BE2C (cell line): ENCODE results near the gene PRR5L.

Experiments
- DNase-seq: peaks from one replicate; pipeline ENCODE4 v3.0.0-alpha.2; 2020
- H3K27me3 ChIP-seq: fragments of 250-450 bp; sonication (Bioruptor Pico); 2 replicates; pipeline ENCODE4 v1.5.1; 2020; ENCODE audit warnings: mild to moderate bottlenecking
- H3K36me3 ChIP-seq: fragments of 250-450 bp; sonication (Bioruptor Pico); 2 replicates; pipeline ENCODE4 v1.5.1; 2020; ENCODE audit warnings: mild to moderate bottlenecking
- H3K4me1 ChIP-seq: fragments of 250-450 bp; sonication (Bioruptor Pico); 2 replicates; pipeline ENCODE4 v1.5.1; 2020
- H3K4me3 ChIP-seq: 2 replicates; pipeline ENCODE4 v1.5.1; 2011; ENCODE audit warnings: low read depth, low read length
- H3K9me3 ChIP-seq: fragments of 250-450 bp; sonication (Bioruptor Pico); 2 replicates; pipeline ENCODE4 v1.5.1; 2020
- CTCF ChIP-seq: IDR thresholded peaks from 2 replicates; pipeline ENCODE4 v1.5.1; 2012; ENCODE audit warnings: mild to moderate bottlenecking, low read depth, low read length

The PRR5L gene

DNA sequence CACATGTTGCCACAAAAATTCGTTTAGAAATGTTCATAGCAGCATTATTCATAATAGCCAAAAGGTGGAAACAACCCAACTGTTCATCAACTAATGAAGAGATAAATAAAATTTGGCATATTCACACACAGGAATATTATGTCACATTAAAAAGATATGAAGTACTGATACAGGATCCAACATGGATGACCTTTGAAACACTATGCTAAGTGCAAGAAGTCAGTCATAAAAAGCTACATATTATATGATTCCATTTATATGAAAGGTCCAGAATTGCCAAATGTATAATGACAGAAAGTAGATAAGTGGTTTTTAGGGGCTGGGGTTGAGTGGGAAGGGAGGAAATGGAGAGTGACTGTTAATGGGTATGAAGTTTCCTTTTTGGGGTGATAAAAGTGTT is 9.0 kb downstream of the PRR5L start:
- no peaks in the 10 kb centered on the region for H3K4me1 ChIP-seq
- no peak for DNase-seq
- no peaks in the 10 kb centered on the region for H3K9me3 ChIP-seq
- no peaks in the 10 kb centered on the region for H3K27me3 ChIP-seq
- no peaks in the 10 kb centered on the region for H3K36me3 ChIP-seq
- H3K4me3 ChIP-seq, result no peak overlapping the region
- TF ChIP-seq CTCF, result no peak

DNA sequence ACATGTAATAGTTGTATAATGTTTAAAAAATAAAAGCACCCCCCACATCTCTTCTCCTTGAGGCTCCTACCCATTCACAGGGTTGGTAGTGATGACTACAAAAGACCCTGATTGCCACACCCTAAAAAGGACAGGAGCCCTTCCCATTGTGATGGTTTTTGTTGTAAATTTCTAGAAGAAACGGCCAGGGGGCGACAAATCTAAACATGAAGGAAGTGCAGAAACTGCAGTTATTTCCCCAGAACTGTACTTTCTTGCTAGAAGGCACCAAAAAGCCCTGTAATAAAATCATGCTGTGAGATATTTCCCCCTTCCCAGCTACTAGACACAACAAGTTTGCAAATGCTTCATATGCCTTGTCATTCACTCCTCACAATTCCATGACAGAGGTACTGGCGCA is 10.8 kb downstream of the PRR5L start:
- DNase-seq, result peak; percentile 15
- no peaks in the 10 kb centered on the region for H3K4me1 ChIP-seq
- peak; percentile 47 for TF ChIP-seq CTCF
- no peaks in the 10 kb centered on the region for H3K27me3 ChIP-seq
- H3K9me3 ChIP-seq, result no peaks in the 10 kb centered on the region
- H3K4me3 ChIP-seq, result no peak overlapping the region
- H3K36me3 ChIP-seq, result no peaks in the 10 kb centered on the region

GRCh38 chr11:36308577-36308976 is 12.5 kb downstream of the PRR5L start:
- H3K27me3 ChIP-seq, result no peaks in the 10 kb centered on the region
- TF ChIP-seq CTCF, result no peak
- H3K4me1 ChIP-seq, result no peaks in the 10 kb centered on the region
- H3K36me3 ChIP-seq, result no peaks in the 10 kb centered on the region
- no peak overlapping the region for H3K4me3 ChIP-seq
- no peak for DNase-seq
- H3K9me3 ChIP-seq, result no peaks in the 10 kb centered on the region

- H3K36me3 ChIP-seq, result no peaks in the 10 kb centered on the region
Observed at GRCh38 chr11:36309779-36310178, 13.7 kb downstream of the PRR5L start.

DNA sequence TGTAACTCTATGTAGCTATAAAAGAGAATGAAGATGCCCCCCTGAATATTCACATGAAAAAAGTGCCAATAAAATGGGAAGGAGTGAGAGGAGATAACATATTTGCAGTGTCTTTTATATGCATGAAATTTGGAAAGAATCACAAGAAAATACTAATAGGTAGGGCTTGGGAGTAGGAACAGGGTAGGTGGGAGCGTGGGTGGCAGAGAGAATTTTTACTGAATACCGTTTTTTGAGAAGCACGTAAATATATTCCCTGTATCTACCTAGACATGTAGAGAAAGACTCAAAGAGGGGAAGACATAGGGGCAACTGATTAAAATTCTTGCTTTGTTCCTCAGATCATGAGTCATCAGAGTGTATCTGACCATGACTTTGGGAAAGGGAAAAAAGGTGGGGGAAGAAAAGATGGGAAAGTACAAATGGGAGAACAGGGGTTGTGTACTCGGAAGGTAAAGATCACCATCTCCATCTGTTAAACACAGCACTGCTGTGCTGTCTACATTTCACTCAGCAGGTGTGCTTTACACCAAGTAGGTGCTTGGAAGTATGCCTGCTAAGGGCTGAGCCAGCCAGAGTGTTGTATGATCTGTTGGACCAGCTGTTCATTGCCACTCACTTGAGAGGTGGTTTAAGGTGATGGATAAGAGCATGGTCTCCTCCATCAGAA is 16.0 kb downstream of the PRR5L start:
- no peak overlapping the region for H3K4me3 ChIP-seq
- H3K36me3 ChIP-seq, result no peaks in the 10 kb centered on the region
- H3K4me1 ChIP-seq, result no peaks in the 10 kb centered on the region
- DNase-seq, result no peak
- no peaks in the 10 kb centered on the region for H3K27me3 ChIP-seq
- no peaks in the 10 kb centered on the region for H3K9me3 ChIP-seq
- TF ChIP-seq CTCF, result no peak

More at GRCh38 chr11:36309779-36310178, 13.7 kb downstream of the PRR5L start:
- Histone ChIP-seq H3K4me3 (no peak overlapping the region), H3K27me3 (no peaks in the 10 kb centered on the region), H3K4me1 (no peaks in the 10 kb centered on the region), H3K9me3 (no peaks in the 10 kb centered on the region)
- no peak for DNase-seq
- TF ChIP-seq CTCF, result no peak

DNA sequence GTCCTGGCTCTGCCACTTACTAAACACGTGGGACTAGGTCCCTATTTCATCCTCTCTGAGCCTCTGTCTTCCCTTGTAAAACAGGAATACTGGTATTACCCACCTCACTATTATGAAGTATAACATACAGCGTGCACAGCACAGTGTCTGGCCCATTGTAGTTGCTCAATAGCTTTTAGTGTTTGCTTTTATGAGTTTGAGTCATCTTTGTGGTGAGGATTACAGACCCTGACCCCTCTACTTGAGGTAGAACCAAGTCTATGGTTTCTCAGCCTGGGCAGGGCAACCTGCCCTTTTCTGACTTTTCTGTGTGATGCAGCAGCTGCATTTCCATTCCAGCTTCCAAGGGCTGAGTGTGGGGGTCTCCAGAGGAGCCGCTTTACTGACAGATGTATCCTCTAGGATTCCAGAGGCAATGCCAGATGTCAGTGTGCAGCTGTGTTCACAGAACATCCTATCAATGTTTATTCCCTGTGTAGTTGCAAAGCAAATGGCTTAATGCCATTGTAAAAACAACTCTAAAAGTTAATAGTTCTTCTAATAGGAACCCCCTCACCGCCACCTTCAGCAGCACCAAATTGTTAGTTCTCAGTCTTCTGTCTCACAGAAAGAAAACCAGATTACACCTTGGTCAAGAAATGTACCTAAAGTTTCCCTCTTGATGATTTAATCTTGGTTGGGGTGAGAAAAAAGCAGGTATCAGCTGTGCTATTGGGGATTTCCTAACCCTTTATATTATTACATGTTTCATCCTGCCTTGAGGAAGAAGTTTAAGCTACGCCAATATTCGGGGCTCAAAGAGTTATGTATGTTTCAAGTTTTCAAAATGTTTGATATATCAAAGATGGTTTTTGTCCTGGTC is 16.8 kb downstream of the PRR5L start:
- Histone ChIP-seq H3K27me3 (no peaks in the 10 kb centered on the region), H3K4me3 (no peak overlapping the region), H3K9me3 (no peaks in the 10 kb centered on the region), H3K36me3 (no peaks in the 10 kb centered on the region), H3K4me1 (no peaks in the 10 kb centered on the region)
- no peak for TF ChIP-seq CTCF
- no peak for DNase-seq
